ENCODE measurements around the gene SLC23A2.

GRCh38 chr20:4885877-4886276 lies 115.4 kb downstream of the SLC23A2 start:
- TF ChIP-seq, protein P1, sequence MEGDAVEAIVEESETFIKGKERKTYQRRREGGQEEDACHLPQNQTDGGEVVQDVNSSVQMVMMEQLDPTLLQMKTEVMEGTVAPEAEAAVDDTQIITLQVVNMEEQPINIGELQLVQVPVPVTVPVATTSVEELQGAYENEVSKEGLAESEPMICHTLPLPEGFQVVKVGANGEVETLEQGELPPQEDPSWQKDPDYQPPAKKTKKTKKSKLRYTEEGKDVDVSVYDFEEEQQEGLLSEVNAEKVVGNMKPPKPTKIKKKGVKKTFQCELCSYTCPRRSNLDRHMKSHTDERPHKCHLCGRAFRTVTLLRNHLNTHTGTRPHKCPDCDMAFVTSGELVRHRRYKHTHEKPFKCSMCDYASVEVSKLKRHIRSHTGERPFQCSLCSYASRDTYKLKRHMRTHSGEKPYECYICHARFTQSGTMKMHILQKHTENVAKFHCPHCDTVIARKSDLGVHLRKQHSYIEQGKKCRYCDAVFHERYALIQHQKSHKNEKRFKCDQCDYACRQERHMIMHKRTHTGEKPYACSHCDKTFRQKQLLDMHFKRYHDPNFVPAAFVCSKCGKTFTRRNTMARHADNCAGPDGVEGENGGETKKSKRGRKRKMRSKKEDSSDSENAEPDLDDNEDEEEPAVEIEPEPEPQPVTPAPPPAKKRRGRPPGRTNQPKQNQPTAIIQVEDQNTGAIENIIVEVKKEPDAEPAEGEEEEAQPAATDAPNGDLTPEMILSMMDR (IDR thresholded peaks at IDR 0.05), result no peak
- TF ChIP-seq POLR2AphosphoS5 (IDR thresholded peaks at IDR 0.05; ENCODE audit: low read depth, low read length), result no peak
- TF ChIP-seq, protein P2, sequence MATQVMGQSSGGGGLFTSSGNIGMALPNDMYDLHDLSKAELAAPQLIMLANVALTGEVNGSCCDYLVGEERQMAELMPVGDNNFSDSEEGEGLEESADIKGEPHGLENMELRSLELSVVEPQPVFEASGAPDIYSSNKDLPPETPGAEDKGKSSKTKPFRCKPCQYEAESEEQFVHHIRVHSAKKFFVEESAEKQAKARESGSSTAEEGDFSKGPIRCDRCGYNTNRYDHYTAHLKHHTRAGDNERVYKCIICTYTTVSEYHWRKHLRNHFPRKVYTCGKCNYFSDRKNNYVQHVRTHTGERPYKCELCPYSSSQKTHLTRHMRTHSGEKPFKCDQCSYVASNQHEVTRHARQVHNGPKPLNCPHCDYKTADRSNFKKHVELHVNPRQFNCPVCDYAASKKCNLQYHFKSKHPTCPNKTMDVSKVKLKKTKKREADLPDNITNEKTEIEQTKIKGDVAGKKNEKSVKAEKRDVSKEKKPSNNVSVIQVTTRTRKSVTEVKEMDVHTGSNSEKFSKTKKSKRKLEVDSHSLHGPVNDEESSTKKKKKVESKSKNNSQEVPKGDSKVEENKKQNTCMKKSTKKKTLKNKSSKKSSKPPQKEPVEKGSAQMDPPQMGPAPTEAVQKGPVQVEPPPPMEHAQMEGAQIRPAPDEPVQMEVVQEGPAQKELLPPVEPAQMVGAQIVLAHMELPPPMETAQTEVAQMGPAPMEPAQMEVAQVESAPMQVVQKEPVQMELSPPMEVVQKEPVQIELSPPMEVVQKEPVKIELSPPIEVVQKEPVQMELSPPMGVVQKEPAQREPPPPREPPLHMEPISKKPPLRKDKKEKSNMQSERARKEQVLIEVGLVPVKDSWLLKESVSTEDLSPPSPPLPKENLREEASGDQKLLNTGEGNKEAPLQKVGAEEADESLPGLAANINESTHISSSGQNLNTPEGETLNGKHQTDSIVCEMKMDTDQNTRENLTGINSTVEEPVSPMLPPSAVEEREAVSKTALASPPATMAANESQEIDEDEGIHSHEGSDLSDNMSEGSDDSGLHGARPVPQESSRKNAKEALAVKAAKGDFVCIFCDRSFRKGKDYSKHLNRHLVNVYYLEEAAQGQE (IDR thresholded peaks at IDR 0.05; ENCODE audit: insufficient read depth in 1 of 2, low read depth in 2 of 2, low read length in 1 of 2), result no peak

Data from Panc1 (cell line).